Coronary artery (tissue), 2 donors: ENCODE data around the gene C19orf81.
"Not testable (repeated sequence)": the region's sequence is repeated elsewhere in the genome, so short reads cannot be mapped to it uniquely, and the experiment has no call there.

Experiments
- DNase-seq: peaks from one replicate; pipeline ENCODE4 v3.0.0-alpha.2; 2017; ENCODE audit warnings: low spot score
- H3K27ac ChIP-seq, 2 donors: fragments of 200-600 bp; sonication (generic); one replicate each; pipeline ENCODE4 v1.5.1; 2016 to 2019
- H3K4me3 ChIP-seq: fragments of 200-600 bp; sonication (generic); 2 replicates; pipeline ENCODE4 v1.5.1; 2016; ENCODE audit warnings: mild to moderate bottlenecking, moderate library complexity
- CTCF ChIP-seq: fragments of 200-600 bp; sonication (generic); IDR thresholded peaks from one replicate; pipeline ENCODE4 v1.5.1; 2019; ENCODE audit warnings: antibody characterized with exemption

Gene C19orf81

GRCh38 chr19:50649433-50650391 is at the start of gene C19orf81:
TSS of gene C19orf81 (plus strand) at chr19:50649445. CDS start at chr19:50649445, 0 bp downstream.
- no peak for TF ChIP-seq CTCF
- Histone ChIP-seq H3K27ac (no peak within 1 kb of the TSS), H3K4me3 (no peak within 1 kb of the TSS)
- no peak for DNase-seq

GRCh38 chr19:50601407-50602088 is 47.7 kb upstream of the C19orf81 start:
- Histone ChIP-seq H3K4me3 (no peak overlapping the region), H3K27ac (no peak overlapping the region)
- DNase-seq = no peak
- no peak for TF ChIP-seq CTCF

GRCh38 chr19:50602089-50602422 is 47.2 kb upstream of the C19orf81 start:
- H3K4me3 ChIP-seq = no peak overlapping the region
- no peak for DNase-seq
- no peak overlapping the region for H3K27ac ChIP-seq
- TF ChIP-seq CTCF = no peak

GRCh38 chr19:50602496-50602895 is 46.7 kb upstream of the C19orf81 start:
- DNase-seq = no peak
- H3K4me3 ChIP-seq = no peak overlapping the region
- H3K27ac ChIP-seq = no peak overlapping the region
- TF ChIP-seq CTCF = no peak

- Histone ChIP-seq H3K4me3 (no peak overlapping the region), H3K27ac (no peak overlapping the region)
- no peak for DNase-seq
- TF ChIP-seq CTCF = no peak
These were observed 46.3 kb upstream of the C19orf81 start for GRCh38 chr19:50602935-50603334.

GRCh38 chr19:50604264-50605073 is 44.8 kb upstream of the C19orf81 start:
- DNase-seq, H3K27ac ChIP-seq, H3K4me3 ChIP-seq: not testable (repeated sequence)

- H3K4me3 ChIP-seq, DNase-seq: not testable (repeated sequence)
These were observed 43.0 kb upstream of the C19orf81 start for GRCh38 chr19:50606059-50606836.

More at GRCh38 chr19:50606059-50606836, 43.0 kb upstream of the C19orf81 start:
- not testable (repeated sequence) for H3K27ac ChIP-seq
